ENCODE measurements around the gene CCDC201.

CCDC201 gene

GRCh38 chr7:45882465-45882810 lies 9.6 kb upstream of the CCDC201 start:
- H3K9me3 Mint-ChIP-seq = peaks cover 20% of the 10 kb centered on the region
- H3K27ac Mint-ChIP-seq = no peak overlapping the region
- no peak for TF ChIP-seq CTCF (IDR thresholded peaks at IDR 0.05)
- H3K4me1 Mint-ChIP-seq = peaks cover 36% of the 10 kb centered on the region
- H3K36me3 Mint-ChIP-seq (ENCODE audit: low read depth) = peaks cover 5% of the 10 kb centered on the region
- no peak for DNase-seq
- no peak overlapping the region for H3K4me3 Mint-ChIP-seq
- peaks cover 42% of the 10 kb centered on the region for H3K27me3 Mint-ChIP-seq (ENCODE audit: low read depth, poor library complexity)

- Mint-ChIP-seq H3K27ac (no peak overlapping the region), H3K4me3 (no peak overlapping the region), H3K27me3 (ENCODE audit: low read depth, poor library complexity) (peaks cover 37% of the 10 kb centered on the region), H3K36me3 (ENCODE audit: low read depth) (peaks cover 5% of the 10 kb centered on the region), H3K9me3 (peaks cover 24% of the 10 kb centered on the region), H3K4me1 (peaks cover 30% of the 10 kb centered on the region)
- DNase-seq = no peak
- no peak for TF ChIP-seq CTCF (IDR thresholded peaks at IDR 0.05)
Observed at GRCh38 chr7:45881759-45882464, 9.0 kb upstream of the CCDC201 start.

- Mint-ChIP-seq H3K4me3 (no peak overlapping the region), H3K4me1 (peaks cover 24% of the 10 kb centered on the region), H3K36me3 (ENCODE audit: low read depth) (peaks cover 5% of the 10 kb centered on the region), H3K9me3 (peaks cover 24% of the 10 kb centered on the region), H3K27ac (no peak overlapping the region), H3K27me3 (ENCODE audit: low read depth, poor library complexity) (peaks cover 31% of the 10 kb centered on the region)
- TF ChIP-seq CTCF (IDR thresholded peaks at IDR 0.05) = no peak
- DNase-seq = no peak
Observed at GRCh38 chr7:45881280-45881758, 8.4 kb upstream of the CCDC201 start.

- H3K27ac Mint-ChIP-seq = no peak overlapping the region
- no peak for DNase-seq
- H3K9me3 Mint-ChIP-seq = peaks cover 24% of the 10 kb centered on the region
- H3K4me1 Mint-ChIP-seq = peaks cover 16% of the 10 kb centered on the region
- no peak for TF ChIP-seq CTCF (IDR thresholded peaks at IDR 0.05)
- H3K36me3 Mint-ChIP-seq (ENCODE audit: low read depth) = peaks cover 5% of the 10 kb centered on the region
- H3K4me3 Mint-ChIP-seq = no peak overlapping the region
- H3K27me3 Mint-ChIP-seq (ENCODE audit: low read depth, poor library complexity) = peaks cover 27% of the 10 kb centered on the region
Observed at GRCh38 chr7:45880433-45880860, 7.6 kb upstream of the CCDC201 start.

- Mint-ChIP-seq H3K9me3 (peaks cover 24% of the 10 kb centered on the region), H3K4me1 (no peaks in the 10 kb centered on the region), H3K27ac (no peak overlapping the region), H3K4me3 (no peak overlapping the region), H3K27me3 (ENCODE audit: low read depth, poor library complexity) (peaks cover 10% of the 10 kb centered on the region), H3K36me3 (ENCODE audit: low read depth) (peaks cover 5% of the 10 kb centered on the region)
- TF ChIP-seq CTCF (IDR thresholded peaks at IDR 0.05) = no peak
- DNase-seq = no peak
Observed at GRCh38 chr7:45878457-45879144, 5.7 kb upstream of the CCDC201 start.
